ENCODE measurements around the gene UGT1A9.

Gene UGT1A9

DNA sequence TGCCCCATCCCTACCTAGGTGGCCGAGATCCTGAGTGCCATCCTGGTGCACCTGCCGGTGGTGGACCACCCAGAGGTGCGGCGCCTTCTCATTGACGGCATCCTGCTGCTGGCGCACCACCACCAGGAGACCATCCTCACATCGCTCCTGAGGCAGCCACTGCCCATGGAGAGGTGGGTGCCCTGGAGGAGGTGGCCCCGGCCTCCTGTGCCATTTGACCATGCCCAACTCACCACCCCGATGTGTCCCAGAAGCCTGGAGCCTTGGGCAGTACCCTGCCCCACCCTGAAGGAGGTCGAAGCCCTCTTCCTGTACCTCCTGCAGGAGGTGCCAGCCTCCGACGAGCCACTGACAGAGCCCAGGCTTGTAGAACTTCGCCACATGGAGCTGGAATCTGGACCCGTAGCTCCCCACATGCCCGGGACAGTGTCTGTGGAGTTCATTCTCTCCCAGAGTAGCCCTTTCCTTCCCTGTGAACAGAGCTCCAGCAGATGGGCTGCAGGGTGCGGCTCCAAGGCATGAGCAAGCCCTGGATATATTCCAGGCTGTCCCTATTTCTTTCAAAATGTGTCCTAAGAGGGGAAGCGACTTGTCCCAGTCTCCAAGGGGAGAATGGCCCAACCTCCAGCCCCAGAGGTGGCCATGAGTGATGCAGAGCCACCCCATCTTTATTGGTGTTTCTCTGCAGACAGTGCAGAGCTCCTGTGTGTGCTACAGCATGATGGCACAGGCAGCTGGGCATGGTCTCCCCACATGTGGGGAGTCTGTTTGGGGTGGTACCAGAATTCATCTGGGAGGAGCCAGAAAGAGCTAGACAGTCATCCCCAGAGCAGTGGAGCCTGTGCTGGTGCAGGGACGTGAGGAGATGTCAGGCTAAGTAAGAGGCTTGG lies 148.4 kb downstream of the UGT1A9 start:
- DNase-seq (ENCODE audit: extremely low read depth, insufficient read length): no peak
- Histone ChIP-seq H3K36me3 (ENCODE audit: control insufficient read depth, insufficient read depth, low read length) (no peaks in the 10 kb centered on the region), H3K4me3 (replicated peaks; ENCODE audit: low read depth, low read length) (no peak overlapping the region), H3K27me3 (replicated peaks; ENCODE audit: control insufficient read depth, insufficient read depth, low read length) (peaks cover 2% of the 10 kb centered on the region; the same call in 1 of the 2 replicates)
- no peak for TF ChIP-seq CTCF (IDR thresholded peaks at IDR 0.05; ENCODE audit: insufficient read depth, low read length, poor library complexity, severe bottlenecking)

DNA sequence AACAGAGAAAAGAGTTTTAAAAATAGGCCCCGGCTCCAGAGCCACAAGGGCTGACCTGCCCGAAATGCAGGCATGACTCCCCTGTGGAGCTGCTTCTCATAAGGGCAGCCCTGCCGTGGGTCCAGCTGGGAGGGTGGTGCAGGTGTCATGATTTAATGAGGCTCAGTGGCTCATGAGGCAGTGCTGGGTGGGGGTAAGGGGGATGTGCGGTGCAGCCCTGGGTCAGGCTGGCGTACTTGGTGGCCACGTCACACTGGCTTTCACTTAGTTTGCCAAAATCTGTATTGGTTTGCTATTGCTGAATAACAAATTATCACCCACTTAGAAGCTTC lies 149.0 kb downstream of the UGT1A9 start:
- H3K27me3 ChIP-seq (replicated peaks; ENCODE audit: control insufficient read depth, insufficient read depth, low read length): peaks cover 2% of the 10 kb centered on the region; the same call in 1 of the 2 replicates
- no peak for DNase-seq (ENCODE audit: extremely low read depth, insufficient read length)
- no peaks in the 10 kb centered on the region for H3K36me3 ChIP-seq (ENCODE audit: control insufficient read depth, insufficient read depth, low read length)
- no peak overlapping the region for H3K4me3 ChIP-seq (replicated peaks; ENCODE audit: low read depth, low read length)
- no peak for TF ChIP-seq CTCF (IDR thresholded peaks at IDR 0.05; ENCODE audit: insufficient read depth, low read length, poor library complexity, severe bottlenecking)

DNA sequence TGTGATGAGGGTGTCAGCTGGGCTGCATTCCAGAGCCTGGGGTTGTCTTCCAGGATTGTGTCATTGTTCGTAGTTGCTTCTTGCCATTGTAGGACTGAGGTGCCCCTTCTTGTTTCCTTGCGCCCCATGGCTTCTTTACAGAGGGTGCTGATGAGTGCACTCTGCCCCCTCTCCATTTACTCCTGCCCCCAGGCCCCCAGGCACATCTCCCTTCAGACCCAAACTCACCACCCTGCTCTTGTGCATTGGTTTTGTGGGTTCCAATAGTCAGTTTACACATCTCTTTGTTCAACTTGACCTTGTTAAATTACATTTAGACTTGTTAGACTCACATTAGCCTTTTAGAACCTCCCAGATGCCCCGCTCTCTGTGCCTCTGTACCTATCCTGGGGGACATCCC lies 149.5 kb downstream of the UGT1A9 start:
- no peak for DNase-seq (ENCODE audit: extremely low read depth, insufficient read length)
- H3K4me3 ChIP-seq (replicated peaks; ENCODE audit: low read depth, low read length): no peak overlapping the region
- no peak for TF ChIP-seq CTCF (IDR thresholded peaks at IDR 0.05; ENCODE audit: insufficient read depth, low read length, poor library complexity, severe bottlenecking)
- peaks cover 2% of the 10 kb centered on the region; the same call in 1 of the 2 replicates for H3K27me3 ChIP-seq (replicated peaks; ENCODE audit: control insufficient read depth, insufficient read depth, low read length)
- no peaks in the 10 kb centered on the region for H3K36me3 ChIP-seq (ENCODE audit: control insufficient read depth, insufficient read depth, low read length)

- H3K27me3 ChIP-seq (replicated peaks; ENCODE audit: control insufficient read depth, insufficient read depth, low read length): peaks cover 2% of the 10 kb centered on the region; the same call in 1 of the 2 replicates
- H3K36me3 ChIP-seq (ENCODE audit: control insufficient read depth, insufficient read depth, low read length): no peaks in the 10 kb centered on the region
- no peak overlapping the region for H3K4me3 ChIP-seq (replicated peaks; ENCODE audit: low read depth, low read length)
- no peak for TF ChIP-seq CTCF (IDR thresholded peaks at IDR 0.05; ENCODE audit: insufficient read depth, low read length, poor library complexity, severe bottlenecking)
- DNase-seq (ENCODE audit: extremely low read depth, insufficient read length): no peak
Measured at GRCh38 chr2:233821709-233822100, 150.0 kb downstream of the UGT1A9 start.

DNA sequence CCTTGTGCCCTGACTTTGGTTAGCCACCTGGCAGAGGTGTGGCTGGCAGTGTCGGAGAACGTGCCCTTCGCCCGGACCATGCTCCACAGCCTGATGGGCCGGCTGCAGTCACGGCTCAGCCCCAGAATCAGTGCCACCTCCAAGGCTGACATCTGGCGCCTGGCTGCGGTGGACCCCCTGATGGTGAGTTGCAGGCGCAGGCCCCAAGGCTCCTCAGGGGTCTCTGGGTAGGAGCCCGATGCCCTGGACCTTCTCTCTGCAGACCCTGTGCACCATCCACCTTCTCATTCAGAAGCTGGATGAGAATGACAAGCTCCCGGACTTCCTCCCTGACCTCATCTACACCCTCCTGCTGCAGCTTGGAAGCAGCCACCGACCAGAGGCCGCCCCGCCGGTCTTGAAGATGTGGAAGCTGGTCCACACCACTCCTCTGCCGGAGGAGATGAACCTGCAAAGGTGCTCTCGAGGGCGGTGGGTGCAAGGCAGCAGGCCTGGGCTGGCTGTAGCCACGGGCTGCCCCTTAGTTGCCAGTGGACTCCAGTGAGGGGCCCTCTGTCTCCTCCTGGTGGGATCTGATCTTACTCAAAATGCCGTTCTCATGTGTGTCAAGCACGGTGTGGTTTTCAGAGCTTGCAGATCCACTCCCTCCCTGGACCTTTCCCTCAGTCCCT lies 150.5 kb downstream of the UGT1A9 start:
- peaks cover 2% of the 10 kb centered on the region; the same call in 1 of the 2 replicates for H3K27me3 ChIP-seq (replicated peaks; ENCODE audit: control insufficient read depth, insufficient read depth, low read length)
- no peak for DNase-seq (ENCODE audit: extremely low read depth, insufficient read length)
- TF ChIP-seq CTCF (IDR thresholded peaks at IDR 0.05; ENCODE audit: insufficient read depth, low read length, poor library complexity, severe bottlenecking): no peak
- no peak overlapping the region for H3K4me3 ChIP-seq (replicated peaks; ENCODE audit: low read depth, low read length)
- H3K36me3 ChIP-seq (ENCODE audit: control insufficient read depth, insufficient read depth, low read length): no peaks in the 10 kb centered on the region

All from GM06990 (cell line).